ENCODE data around the gene NFE2L2. TPM values are rescaled to one million over a fixed set of nuclear protein-coding genes. Genes with fewer than 3 reads are reported as not detected.
A peak's percentile ranks its signal among the peaks of the same experiment; 100 is the strongest.
"Not testable (repeated sequence)": the region's sequence is repeated elsewhere in the genome, so short reads cannot be mapped to it uniquely, and the experiment has no call there.

The NFE2L2 gene
- polyA plus RNA-seq, 3 donors from 2014 or later: 36.9 to 50.2 (median 41.2) TPM

DNA sequence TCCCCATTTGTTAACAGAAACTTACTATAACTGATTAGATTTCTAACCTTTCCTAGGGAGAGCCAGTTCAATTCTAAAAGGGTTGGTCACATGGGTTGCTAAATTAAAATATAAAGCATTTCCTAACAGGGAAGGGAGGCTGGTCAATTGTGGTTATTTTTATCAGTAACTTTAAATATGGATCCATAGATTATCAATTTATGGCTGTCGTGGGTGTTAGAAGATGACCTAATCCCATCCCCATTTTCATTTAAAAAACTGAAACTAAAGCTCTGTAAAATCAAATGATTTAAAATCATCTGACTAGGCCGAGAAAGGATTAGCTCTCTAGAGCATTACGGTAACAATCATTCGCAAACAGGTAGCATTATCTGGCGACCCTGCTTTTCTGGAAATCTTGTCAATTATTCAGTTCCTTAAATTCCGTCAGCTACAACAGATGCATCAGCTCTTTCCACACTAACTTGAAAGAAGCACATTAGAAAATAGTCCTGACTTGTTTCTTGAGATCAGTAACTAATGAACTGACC, 52.9 kb downstream of the NFE2L2 start:
- peaks cover 15 to 35% (median 34%) of the 10 kb centered on the region in 3 donors for H3K27me3 Mint-ChIP-seq (ENCODE audit: low read depth in 3 of 3)
- H3K4me3 Mint-ChIP-seq: peak overlapping the region; percentile 92 to 96 (median 95)
- H3K36me3 Mint-ChIP-seq: peaks cover 3 to 17% (median 12%) of the 10 kb centered on the region in 3 donors
- H3K9me3 Mint-ChIP-seq: no peaks in the 10 kb centered on the region
- H3K27ac Mint-ChIP-seq: peak overlapping the region; percentile 99 to 100 (median 100)
- no peak for DNase-seq
- H3K4me1 Mint-ChIP-seq: peaks cover 47 to 54% of the 10 kb centered on the region in 2 donors

DNA sequence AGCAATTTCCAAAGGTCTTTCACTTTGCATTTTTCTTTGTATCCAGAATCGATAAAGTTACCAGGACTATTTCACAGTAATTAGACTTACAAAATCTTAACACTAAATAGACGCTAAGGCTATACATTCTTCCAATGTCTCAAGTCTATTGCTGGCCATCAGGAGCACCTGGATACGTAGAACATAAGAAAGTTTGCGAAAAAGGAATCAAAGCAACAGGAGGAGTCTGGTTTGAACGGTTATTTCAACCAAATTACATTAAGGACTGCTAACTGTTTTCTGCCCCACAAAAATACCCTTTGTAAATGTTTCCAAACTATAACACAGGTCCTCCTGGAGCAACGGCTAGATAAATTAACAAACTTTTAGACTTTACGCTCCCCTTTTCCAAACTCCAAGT, 53.4 kb downstream of the NFE2L2 start:
- no peak for DNase-seq
- no peaks in the 10 kb centered on the region for H3K9me3 Mint-ChIP-seq
- H3K27me3 Mint-ChIP-seq (ENCODE audit: low read depth in 3 of 3): peaks cover 15 to 34% (median 32%) of the 10 kb centered on the region in 3 donors
- peak overlapping the region; percentile 99 to 100 (median 100) for H3K27ac Mint-ChIP-seq
- peaks cover 42 to 50% of the 10 kb centered on the region in 2 donors for H3K4me1 Mint-ChIP-seq
- peak overlapping the region; percentile 92 to 96 (median 95) for H3K4me3 Mint-ChIP-seq
- peaks cover 3 to 12% (median 7%) of the 10 kb centered on the region in 3 donors for H3K36me3 Mint-ChIP-seq

DNA sequence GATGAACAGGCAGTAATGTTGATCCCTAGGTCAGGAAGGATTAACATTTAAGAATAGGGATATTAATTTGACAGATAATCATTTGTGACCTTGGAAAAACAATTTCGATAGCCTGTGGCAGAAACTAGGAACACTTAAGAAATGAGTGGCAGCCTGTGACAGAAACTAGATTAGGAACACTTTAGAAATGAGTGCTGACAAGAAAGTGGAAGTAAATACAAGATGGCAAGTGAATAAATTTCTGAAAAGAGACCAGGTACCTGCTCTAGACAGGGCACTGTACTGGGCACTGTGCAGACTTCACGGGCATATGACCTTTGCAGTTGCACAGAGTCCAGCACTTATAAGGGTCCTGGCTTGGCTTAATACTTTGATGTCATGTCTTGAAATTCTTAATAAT, 57.4 kb downstream of the NFE2L2 start:
- Mint-ChIP-seq H3K4me3 (no peak overlapping the region), H3K27me3 (ENCODE audit: low read depth in 3 of 3) (peaks cover 3 to 7% (median 5%) of the 10 kb centered on the region in 3 donors), H3K36me3 (peaks cover 0 to 3% (median 0%) of the 10 kb centered on the region in 3 donors), H3K4me1 (peaks cover 12 to 15% of the 10 kb centered on the region in 2 donors), H3K27ac (no peak overlapping the region), H3K9me3 (no peaks in the 10 kb centered on the region)
- DNase-seq: no peak

DNA sequence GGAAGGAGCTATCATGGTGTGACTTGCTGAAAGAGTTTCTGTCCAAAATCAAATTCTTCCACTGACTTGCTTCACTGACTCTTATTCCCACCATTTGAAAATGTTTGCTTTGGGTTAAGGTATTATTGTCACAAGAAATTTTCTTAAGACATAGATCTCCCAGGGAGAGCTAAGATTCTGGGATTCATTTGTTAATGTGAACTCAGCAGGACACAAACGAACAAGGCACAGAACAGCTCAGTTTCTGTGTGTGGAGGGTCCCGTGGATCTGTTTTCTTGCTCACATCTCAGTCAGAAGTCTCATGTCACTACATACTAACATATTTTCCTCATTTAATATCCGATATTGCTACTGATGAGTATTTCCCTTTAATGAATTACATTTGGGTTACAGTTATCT, 60.1 kb downstream of the NFE2L2 start:
- Mint-ChIP-seq H3K27ac (no peak overlapping the region), H3K27me3 (ENCODE audit: low read depth in 3 of 3) (peaks cover 0 to 2% (median 0%) of the 10 kb centered on the region in 3 donors), H3K4me1 (no peaks in the 10 kb centered on the region), H3K4me3 (no peak overlapping the region), H3K36me3 (peaks cover 0 to 3% (median 0%) of the 10 kb centered on the region in 3 donors), H3K9me3 (no peaks in the 10 kb centered on the region)
- no peak for DNase-seq

DNA sequence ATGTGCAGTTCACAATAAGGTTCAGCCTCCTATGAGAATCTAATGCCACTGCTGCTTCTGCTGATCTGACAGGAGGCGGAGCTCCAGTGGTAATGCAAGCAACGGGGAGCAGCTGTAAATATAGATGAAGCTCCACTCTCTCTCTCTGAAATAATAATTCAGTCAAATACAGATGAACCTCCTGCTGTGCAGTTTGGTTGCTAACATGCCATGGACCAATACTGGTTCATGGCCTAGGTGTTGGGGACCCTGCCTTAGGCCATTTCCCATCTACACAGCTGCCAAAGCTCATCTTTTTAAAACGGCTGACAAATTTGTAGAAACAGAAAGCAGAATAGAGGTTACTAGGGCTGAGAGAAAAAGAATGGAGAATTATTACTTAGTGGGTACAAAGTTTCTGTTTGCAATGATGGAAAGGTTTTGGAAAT, 62.6 kb downstream of the NFE2L2 start:
- no peak overlapping the region for H3K4me3 Mint-ChIP-seq
- no peaks in the 10 kb centered on the region for H3K9me3 Mint-ChIP-seq
- H3K36me3 Mint-ChIP-seq: no peaks in the 10 kb centered on the region
- no peak overlapping the region for H3K27ac Mint-ChIP-seq
- peaks cover 0 to 2% (median 0%) of the 10 kb centered on the region in 3 donors for H3K27me3 Mint-ChIP-seq (ENCODE audit: low read depth in 3 of 3)
- no peak for DNase-seq
- H3K4me1 Mint-ChIP-seq: no peaks in the 10 kb centered on the region

DNA sequence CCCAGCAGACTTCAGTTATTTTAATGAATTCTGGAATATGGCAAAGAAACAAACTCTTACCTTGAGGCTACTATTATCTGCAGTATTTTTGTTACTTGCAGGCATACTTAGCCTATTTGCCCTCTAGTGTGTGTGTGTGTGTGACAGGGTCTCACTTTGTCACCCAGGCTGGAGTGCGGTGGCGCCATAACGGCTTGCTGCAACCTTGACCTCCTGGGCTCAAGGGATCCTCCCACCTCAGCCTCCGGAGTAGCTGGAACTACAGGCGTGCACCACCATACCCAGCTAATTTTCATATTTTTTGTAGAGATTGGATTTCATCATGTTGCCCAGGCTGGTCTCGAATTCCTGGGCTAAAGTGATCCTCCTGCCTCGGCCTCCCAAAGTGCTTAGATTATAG, 64.1 kb downstream of the NFE2L2 start:
- H3K4me1 Mint-ChIP-seq; DNase-seq; H3K27me3 Mint-ChIP-seq (ENCODE audit: low read depth in 3 of 3): not testable (repeated sequence)

DNA sequence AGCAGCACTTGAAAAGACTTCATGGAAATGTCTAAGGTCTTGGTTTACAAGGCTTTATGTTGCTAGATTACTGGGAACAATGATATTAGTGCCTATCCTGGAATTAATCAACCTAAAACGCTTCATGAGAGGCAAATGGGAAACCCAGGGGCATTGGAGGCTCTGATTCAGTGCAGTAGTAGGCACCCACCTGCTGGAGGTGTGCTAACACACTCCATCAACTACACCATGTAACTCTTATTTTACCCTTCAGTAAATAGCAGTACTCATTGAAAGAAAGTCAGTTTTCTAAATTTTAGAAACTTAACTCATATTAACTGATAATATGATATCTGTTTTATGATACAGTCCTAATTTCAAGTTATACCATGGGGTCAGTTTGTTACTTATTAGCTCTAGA, 69.3 kb downstream of the NFE2L2 start:
- no peak for DNase-seq
- H3K36me3 Mint-ChIP-seq: no peaks in the 10 kb centered on the region
- H3K4me3 Mint-ChIP-seq: no peak overlapping the region
- H3K27me3 Mint-ChIP-seq (ENCODE audit: low read depth in 3 of 3): no peaks in the 10 kb centered on the region
- H3K4me1 Mint-ChIP-seq: no peaks in the 10 kb centered on the region
- H3K27ac Mint-ChIP-seq: no peak overlapping the region
- H3K9me3 Mint-ChIP-seq: no peaks in the 10 kb centered on the region

More for the DNA sequence above, 64.1 kb downstream of the NFE2L2 start:
- not testable (repeated sequence) for H3K27ac Mint-ChIP-seq, H3K36me3 Mint-ChIP-seq, H3K4me3 Mint-ChIP-seq, H3K9me3 Mint-ChIP-seq

DNA sequence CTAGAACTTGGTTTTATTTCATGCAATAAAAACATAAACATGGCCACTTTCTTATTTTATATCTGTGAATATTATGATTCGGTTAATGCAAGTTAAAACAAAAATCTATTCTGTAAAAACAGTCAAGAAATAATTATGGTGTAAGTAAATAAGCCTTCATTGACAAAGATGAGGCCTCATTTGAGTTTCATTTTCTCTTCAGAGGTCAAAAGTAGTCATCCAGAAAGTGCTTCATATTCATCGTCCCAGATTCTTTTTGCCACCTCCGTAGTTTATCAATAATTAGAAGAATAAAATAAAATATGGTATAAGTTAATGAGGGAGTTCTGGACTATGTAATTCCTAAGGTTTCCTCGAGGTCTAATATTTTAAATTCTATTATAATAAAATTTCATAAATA, 71.3 kb downstream of the NFE2L2 start:
- no peak overlapping the region for H3K27ac Mint-ChIP-seq
- H3K27me3 Mint-ChIP-seq (ENCODE audit: low read depth in 3 of 3): no peaks in the 10 kb centered on the region
- no peak overlapping the region for H3K4me3 Mint-ChIP-seq
- no peaks in the 10 kb centered on the region for H3K9me3 Mint-ChIP-seq
- no peak for DNase-seq
- H3K4me1 Mint-ChIP-seq: no peaks in the 10 kb centered on the region
- H3K36me3 Mint-ChIP-seq: no peaks in the 10 kb centered on the region

DNA sequence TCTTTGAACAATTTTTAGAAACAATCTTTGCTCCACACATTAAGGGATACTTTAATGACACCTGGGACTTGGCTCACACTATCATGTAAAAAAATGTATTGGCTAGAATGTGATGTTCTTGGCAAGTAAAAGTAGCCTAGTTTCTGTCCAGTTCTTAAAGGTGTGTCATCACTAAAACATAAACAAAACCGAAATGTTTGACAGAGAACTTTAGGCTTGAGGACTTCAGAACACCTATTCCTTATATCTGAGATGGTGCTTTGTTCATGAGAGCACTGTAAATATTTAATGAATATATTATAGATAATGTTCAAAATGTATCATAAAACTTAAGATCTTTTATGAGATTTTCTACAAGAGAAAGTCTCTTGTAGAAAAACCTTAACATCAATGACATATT, 71.7 kb downstream of the NFE2L2 start:
- no peak overlapping the region for H3K27ac Mint-ChIP-seq
- no peaks in the 10 kb centered on the region for H3K4me1 Mint-ChIP-seq
- H3K4me3 Mint-ChIP-seq: no peak overlapping the region
- H3K27me3 Mint-ChIP-seq (ENCODE audit: low read depth in 3 of 3): no peaks in the 10 kb centered on the region
- H3K36me3 Mint-ChIP-seq: no peaks in the 10 kb centered on the region
- no peaks in the 10 kb centered on the region for H3K9me3 Mint-ChIP-seq
- no peak for DNase-seq

DNA sequence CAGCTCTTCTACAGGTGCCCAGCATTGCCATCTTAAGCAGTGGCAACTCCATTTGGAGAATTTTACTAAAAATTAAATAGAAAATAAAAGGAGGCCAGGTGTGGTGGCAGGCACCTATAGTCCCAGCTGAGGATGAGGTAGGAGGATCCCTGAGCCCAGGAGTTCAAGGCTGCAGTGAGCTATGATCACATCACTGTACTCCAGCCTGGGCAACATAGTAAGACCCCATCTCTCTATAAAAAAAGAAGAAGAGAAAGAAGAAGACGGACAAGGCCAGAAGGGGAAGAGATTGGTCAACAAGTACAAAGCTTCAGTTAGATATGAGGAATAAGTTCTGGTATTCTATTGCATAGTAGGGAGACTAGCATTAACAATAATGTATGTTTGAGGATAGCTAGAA, 73.6 kb downstream of the NFE2L2 start:
- DNase-seq: no peak
- H3K27ac Mint-ChIP-seq: no peak overlapping the region

DNA sequence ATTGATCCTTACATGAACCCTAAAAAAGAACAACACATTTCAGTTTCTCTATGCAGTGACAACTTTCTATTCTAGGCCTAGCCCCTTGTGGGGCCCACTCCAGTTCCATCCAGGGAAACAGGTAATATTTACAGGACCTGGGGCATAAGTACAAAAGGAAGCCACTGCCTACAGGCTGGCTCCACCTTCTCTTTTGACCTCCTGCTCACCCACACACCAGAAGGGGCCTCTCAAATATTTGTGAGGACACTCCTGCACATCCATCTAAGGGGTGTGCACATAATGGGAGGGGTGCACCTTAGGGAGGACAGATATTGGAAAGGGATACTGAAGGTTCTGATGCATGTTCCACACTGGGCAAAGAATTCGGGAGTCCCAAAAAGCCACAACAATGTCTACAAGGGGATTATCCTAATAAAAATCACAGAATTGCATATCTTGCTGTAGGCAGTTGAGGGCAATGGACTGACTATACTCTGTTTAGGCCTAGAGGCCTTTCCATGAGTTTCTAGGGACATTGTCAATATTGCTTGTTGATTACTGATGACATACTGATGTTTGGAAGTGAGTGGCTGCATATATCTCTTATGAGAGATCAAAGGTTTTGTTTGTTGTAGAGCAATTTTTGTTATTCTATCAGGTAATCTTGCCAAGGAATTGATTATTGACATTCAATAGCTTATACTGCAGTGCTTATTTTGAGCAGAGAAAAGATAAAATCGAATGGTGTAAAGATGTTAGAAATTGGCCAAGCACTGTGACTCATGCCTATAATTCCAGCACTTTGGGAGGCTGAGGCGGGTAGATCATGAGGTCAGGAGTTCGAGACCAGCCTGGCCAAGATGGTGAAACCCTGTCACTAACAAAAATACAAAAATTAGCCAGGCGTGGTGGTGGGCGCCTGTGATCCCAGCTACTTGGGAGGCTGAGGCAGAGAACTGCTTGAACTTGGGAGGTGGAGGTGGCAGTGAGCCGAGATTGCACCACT, 75.8 kb downstream of the NFE2L2 start:
- Mint-ChIP-seq H3K27me3 (ENCODE audit: low read depth in 3 of 3) (no peaks in the 10 kb centered on the region), H3K9me3 (no peaks in the 10 kb centered on the region), H3K4me3 (no peak overlapping the region), H3K4me1 (no peaks in the 10 kb centered on the region), H3K27ac (no peak overlapping the region), H3K36me3 (no peaks in the 10 kb centered on the region)
- no peak for DNase-seq

More for the DNA sequence above, 73.6 kb downstream of the NFE2L2 start:
- Mint-ChIP-seq H3K4me1 (no peaks in the 10 kb centered on the region), H3K4me3 (no peak overlapping the region), H3K27me3 (ENCODE audit: low read depth in 3 of 3) (no peaks in the 10 kb centered on the region), H3K36me3 (no peaks in the 10 kb centered on the region), H3K9me3 (no peaks in the 10 kb centered on the region)

DNA sequence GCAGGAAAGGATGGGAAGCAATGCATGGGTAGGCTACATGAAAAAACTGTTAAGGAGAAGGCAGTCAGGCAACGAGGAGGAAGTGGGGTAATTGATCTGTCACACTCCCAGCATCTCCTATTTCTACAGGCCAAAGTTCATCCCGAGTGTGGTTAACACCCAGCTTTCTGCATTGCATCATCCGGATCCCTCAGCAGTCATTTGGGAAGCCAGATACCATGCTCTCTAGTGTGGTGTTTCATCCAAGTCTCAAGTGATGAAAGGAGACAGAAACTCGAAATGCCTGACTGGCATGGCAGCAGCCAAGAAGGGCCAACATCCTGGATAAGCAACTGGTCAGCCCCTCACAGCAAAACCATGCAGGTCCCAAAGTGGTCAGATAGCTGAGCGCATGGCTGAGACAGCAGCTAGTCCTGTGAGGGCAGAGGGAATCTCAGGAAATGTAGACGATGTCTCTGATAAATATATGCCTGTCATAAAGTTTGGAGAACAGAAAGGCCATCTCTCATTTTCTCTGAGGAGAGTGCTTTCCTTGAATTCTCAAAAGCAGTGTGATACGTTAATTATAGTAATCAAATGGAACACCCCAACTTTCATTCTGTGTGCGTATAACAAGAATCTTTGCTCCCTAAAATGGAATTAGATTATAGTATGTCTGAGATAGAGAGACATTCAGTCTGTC, 76.8 kb downstream of the NFE2L2 start:
- H3K36me3 Mint-ChIP-seq: no peaks in the 10 kb centered on the region
- H3K27ac Mint-ChIP-seq: no peak overlapping the region
- no peak overlapping the region for H3K4me3 Mint-ChIP-seq

DNA sequence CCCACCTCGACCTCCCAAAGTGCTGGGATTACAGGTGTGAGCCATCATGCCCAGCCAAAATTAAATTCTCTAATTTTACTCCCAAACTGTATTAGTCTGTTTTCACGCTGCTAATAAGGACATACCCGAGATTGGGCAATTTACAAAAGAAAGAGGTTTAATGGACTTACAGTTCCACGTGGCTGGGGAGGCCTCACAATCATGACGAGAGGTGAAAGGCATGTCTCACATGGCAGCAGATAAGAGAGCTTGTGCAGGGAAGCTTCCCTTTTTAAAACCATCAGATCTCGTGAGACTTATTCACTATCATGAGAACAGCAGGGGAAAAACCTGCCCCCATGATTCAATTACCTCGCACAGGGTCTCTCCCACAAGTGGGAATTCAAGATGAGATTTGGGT, 78.5 kb downstream of the NFE2L2 start:
- H3K4me1 Mint-ChIP-seq; H3K27ac Mint-ChIP-seq; DNase-seq; H3K27me3 Mint-ChIP-seq (ENCODE audit: low read depth in 3 of 3); H3K36me3 Mint-ChIP-seq; H3K4me3 Mint-ChIP-seq; H3K9me3 Mint-ChIP-seq: not testable (repeated sequence)

More for the DNA sequence above, 76.8 kb downstream of the NFE2L2 start:
- no peaks in the 10 kb centered on the region for H3K27me3 Mint-ChIP-seq (ENCODE audit: low read depth in 3 of 3)
- H3K4me1 Mint-ChIP-seq: no peaks in the 10 kb centered on the region
- DNase-seq: no peak
- H3K9me3 Mint-ChIP-seq: no peaks in the 10 kb centered on the region

DNA sequence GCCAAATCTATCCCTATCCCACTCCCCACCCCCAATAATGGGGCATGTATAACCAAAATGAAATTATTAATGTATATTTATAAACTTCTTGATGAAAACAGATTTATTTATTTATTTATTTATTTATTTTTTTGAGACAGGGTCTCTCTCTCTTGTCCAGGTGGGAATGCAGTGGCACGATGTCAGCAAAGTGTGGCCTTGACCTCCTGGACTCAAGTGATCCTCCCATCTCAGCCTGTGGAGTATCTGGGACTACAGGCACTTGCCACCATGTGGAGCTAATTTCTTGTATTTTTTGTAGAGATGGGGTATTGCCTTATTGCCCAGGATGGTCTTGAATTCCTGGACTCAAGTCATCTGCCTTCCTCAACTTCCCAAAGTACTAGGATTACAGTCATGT, 79.9 kb downstream of the NFE2L2 start:
- H3K4me1 Mint-ChIP-seq: no peaks in the 10 kb centered on the region
- no peaks in the 10 kb centered on the region for H3K36me3 Mint-ChIP-seq
- H3K4me3 Mint-ChIP-seq: no peak overlapping the region
- no peak overlapping the region for H3K27ac Mint-ChIP-seq
- no peak for DNase-seq
- peaks cover 0 to 1% (median 0%) of the 10 kb centered on the region in 3 donors for H3K27me3 Mint-ChIP-seq (ENCODE audit: low read depth in 3 of 3)
- H3K9me3 Mint-ChIP-seq: no peaks in the 10 kb centered on the region
